Prostate gland (tissue), 2 donors: ENCODE measurements around the gene RHOBTB1. TPM values are rescaled to one million over a fixed set of nuclear protein-coding genes. Genes with fewer than 3 reads are reported as not detected.

Source experiments
- DNase-seq: peaks from one replicate; pipeline ENCODE4 v3.0.0-alpha.2; 2019; ENCODE audit warnings: low spot score
- H3K27ac ChIP-seq, 2 donors: fragments of 200-600 bp; sonication (generic); 2 replicates each; pipeline ENCODE4 v1.5.1; 2017 to 2019
- H3K27me3 ChIP-seq: fragments of 200-600 bp; sonication (generic); replicated peaks from 2 replicates; pipeline ENCODE4 v1.5.1; 2019; ENCODE audit not compliant: insufficient read depth
- H3K36me3 ChIP-seq, 2 donors: fragments of 200-600 bp; sonication (generic); 1 replicate in 1 of 2; 2 replicates in 1 of 2; pipeline versions ENCODE4 v1.5.1 to v1.8.1; 2017 to 2019
- H3K4me1 ChIP-seq: fragments of 200-600 bp; sonication (generic); replicated peaks from 2 replicates; pipeline ENCODE4 v1.5.1; 2019
- H3K4me3 ChIP-seq, 2 donors: fragments of 200-600 bp; sonication (generic); 2 replicates each; pipeline ENCODE4 v1.5.1; 2017 to 2019
- H3K9me3 ChIP-seq: fragments of 200-600 bp; sonication (generic); 2 replicates; pipeline ENCODE4 v1.5.1; 2017
- POLR2A ChIP-seq: fragments of 450-650 bp; IDR thresholded peaks from one replicate; pipeline ENCODE4 v1.6.1; 2016; ENCODE audit warnings: antibody characterized with exemption, mild to moderate bottlenecking
- POLR2AphosphoS5 ChIP-seq: sonication (generic); formaldehyde crosslinking; IDR thresholded peaks from one replicate; pipeline ENCODE4 v1.6.1; 2017; ENCODE audit warnings: antibody characterized with exemption
- WGBS: methylation state at CpG from one replicate; pipeline ENCODE4 v1.1.5; 2018; 5-methylcytosine and 5-hydroxymethylcytosine counted together
- intact Hi-C: fragments of 100-400 bp; cut with DNase I; formaldehyde crosslinking; loops from one replicate; pipeline ENCODE4 v1.14.2; 2022
- total RNA-seq, 2 donors: library from RNA; depleted of rRNA; stranded (reverse); fragments of >200 nt; gene quantifications; one replicate each; pipeline ENCODE4 v1.1.0, GENCODE V29; 2016
- TF ChIP-seq, protein P1 (sequence below), 4 experiments: fragments of 200-600 bp in 2 of 4; fragments of 450-650 bp in 2 of 4; sonication (generic) in 2 of 4; IDR thresholded peaks; 1 replicate in 3 of 4; 2 replicates in 1 of 4; pipeline ENCODE4 v1.5.1; 2016 to 2019; ENCODE audit warnings: antibody characterized with exemption in 4 of 4, mild to moderate bottlenecking in 2 of 4, moderate library complexity in 2 of 4

The RHOBTB1 gene
- total RNA-seq, 2 donors from 2014 or later = 4.9 to 28.9 TPM

DNA sequence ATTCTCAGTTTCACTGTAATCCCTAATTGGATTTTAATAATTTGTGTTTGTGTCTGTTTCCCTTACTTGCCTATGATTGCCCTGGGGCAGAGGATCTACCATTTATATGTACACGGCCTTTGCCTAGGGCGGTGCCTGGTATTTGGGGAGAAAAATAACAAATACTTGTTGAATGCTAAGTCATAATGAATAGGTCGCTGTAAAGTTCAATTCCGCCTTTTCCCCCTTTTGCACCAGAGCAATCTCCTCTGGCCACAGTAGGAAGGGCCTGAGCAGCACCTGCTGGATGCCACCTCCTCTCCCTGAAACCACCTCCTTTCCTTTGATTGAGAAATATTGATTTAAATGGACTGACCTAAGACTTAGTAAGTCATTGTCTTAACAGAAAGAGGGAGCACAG, 70.2 kb downstream of the RHOBTB1 start:
- no peak overlapping the region for H3K27ac ChIP-seq
- no peaks in the 10 kb centered on the region for H3K4me1 ChIP-seq
- WGBS = 94% methylated on average over 4 of the region's 4 CpGs
- no peaks in the 10 kb centered on the region for H3K27me3 ChIP-seq
- DNase-seq = no peak
- H3K36me3 ChIP-seq = no peaks in the 10 kb centered on the region
- H3K4me3 ChIP-seq = no peak overlapping the region
- intact Hi-C loops = no loop called here
- H3K9me3 ChIP-seq = no peaks in the 10 kb centered on the region
- TF ChIP-seq POLR2AphosphoS5 = no peak
- TF ChIP-seq, protein P1, sequence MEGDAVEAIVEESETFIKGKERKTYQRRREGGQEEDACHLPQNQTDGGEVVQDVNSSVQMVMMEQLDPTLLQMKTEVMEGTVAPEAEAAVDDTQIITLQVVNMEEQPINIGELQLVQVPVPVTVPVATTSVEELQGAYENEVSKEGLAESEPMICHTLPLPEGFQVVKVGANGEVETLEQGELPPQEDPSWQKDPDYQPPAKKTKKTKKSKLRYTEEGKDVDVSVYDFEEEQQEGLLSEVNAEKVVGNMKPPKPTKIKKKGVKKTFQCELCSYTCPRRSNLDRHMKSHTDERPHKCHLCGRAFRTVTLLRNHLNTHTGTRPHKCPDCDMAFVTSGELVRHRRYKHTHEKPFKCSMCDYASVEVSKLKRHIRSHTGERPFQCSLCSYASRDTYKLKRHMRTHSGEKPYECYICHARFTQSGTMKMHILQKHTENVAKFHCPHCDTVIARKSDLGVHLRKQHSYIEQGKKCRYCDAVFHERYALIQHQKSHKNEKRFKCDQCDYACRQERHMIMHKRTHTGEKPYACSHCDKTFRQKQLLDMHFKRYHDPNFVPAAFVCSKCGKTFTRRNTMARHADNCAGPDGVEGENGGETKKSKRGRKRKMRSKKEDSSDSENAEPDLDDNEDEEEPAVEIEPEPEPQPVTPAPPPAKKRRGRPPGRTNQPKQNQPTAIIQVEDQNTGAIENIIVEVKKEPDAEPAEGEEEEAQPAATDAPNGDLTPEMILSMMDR (IDR thresholded peaks at IDR 0.05) = no peak
- TF ChIP-seq POLR2A = no peak

DNA sequence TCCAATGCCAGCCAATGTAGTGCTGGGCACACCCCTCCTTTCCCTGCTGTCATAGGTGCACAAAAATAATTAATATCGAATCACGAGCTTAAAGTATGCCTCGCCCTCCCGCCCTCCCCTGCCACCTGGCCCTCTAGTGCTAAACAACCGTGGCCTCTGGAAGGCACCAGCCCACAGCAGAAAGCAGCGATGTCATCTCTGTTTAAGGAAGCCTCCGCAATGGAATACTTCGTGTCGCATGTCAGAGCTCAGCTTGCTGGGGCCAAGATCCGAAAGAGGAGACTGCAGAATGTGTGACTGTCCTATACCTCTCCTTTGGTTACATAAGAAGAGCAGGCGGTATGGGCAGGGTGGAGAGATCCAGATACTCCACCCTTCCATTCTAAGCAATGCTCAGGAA, 71.5 kb downstream of the RHOBTB1 start:
- Histone ChIP-seq H3K27me3 (no peaks in the 10 kb centered on the region), H3K4me3 (no peak overlapping the region), H3K9me3 (no peaks in the 10 kb centered on the region), H3K27ac (no peak overlapping the region), H3K36me3 (no peaks in the 10 kb centered on the region), H3K4me1 (no peaks in the 10 kb centered on the region)
- 96% methylated on average over 11 of the region's 11 CpGs for WGBS
- no peak for DNase-seq
- TF ChIP-seq POLR2A = no peak
- TF ChIP-seq, protein P1 (IDR thresholded peaks at IDR 0.05) = no peak
- TF ChIP-seq POLR2AphosphoS5 = no peak
- intact Hi-C loops = no loop called here

DNA sequence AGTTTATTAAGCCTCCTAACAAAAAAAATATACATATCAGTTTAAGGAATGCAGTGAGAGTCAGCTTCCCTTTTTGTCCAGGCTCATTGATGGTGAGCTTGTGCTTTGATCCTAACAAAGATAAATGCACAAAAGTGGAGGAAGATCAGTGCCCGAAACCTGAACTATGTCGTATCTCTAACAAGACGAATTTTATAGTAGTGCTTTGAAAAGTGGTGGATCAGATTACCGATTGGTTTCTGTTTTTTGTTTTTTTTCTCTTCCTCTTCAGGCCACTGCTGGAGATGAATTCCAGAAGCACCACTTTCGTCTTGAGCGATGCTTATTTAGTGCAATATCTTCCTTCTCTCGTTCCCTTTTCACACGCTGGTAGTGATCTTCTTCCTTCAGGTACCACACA, 72.8 kb downstream of the RHOBTB1 start:
- DNase-seq = no peak
- intact Hi-C loops = no loop called here
- TF ChIP-seq POLR2AphosphoS5 = no peak
- no peak for TF ChIP-seq POLR2A
- TF ChIP-seq, protein P1 (IDR thresholded peaks at IDR 0.05) = no peak
- H3K36me3 ChIP-seq = no peaks in the 10 kb centered on the region
- no peak overlapping the region for H3K27ac ChIP-seq
- H3K4me3 ChIP-seq = no peak overlapping the region
- WGBS = 38% methylated on average over 8 of the region's 8 CpGs
- H3K27me3 ChIP-seq = no peaks in the 10 kb centered on the region
- H3K9me3 ChIP-seq = no peaks in the 10 kb centered on the region
- H3K4me1 ChIP-seq = no peaks in the 10 kb centered on the region

DNA sequence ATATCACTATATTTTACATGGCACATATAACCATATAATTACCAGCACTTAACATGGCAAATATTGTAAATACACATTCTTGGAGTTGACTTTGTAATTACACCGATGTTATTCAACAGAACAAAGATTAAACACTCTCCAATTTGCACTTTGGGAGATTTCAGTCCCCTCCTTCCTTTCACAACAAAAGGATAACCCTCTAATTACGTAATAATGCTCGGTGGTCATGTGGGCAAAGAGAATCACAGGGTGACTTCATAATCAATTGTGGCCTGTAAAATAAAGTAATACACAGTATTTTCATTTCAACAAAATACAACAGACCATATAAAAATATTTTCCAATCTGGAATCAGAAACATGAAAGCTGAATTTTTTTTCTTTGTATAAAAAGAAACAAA, 73.2 kb downstream of the RHOBTB1 start:
- H3K9me3 ChIP-seq = no peaks in the 10 kb centered on the region
- intact Hi-C loops = no loop called here
- TF ChIP-seq POLR2A (no peak), POLR2AphosphoS5 (no peak)
- TF ChIP-seq, protein P1 (IDR thresholded peaks at IDR 0.05) = no peak
- H3K4me1 ChIP-seq = no peaks in the 10 kb centered on the region
- H3K27ac ChIP-seq = no peak overlapping the region
- DNase-seq = no peak
- H3K4me3 ChIP-seq = no peak overlapping the region
- no peaks in the 10 kb centered on the region for H3K36me3 ChIP-seq
- WGBS = 62% methylated on average over 3 of the region's 3 CpGs
- H3K27me3 ChIP-seq = no peaks in the 10 kb centered on the region

DNA sequence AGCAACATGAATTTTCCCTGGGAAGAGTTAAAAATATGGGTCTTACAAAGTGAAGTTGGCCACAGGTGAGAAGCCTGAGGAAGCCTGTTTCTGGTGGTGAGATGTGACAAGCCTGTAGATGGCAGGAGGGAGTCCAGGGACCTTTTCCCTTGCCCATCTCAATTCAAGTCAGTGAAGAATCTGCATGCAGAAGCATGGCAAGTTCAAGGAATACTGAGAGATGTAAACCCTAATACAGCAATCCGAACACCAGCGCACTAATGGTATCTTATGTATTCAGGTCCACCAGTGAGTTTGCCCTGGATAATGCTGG, 73.6 kb downstream of the RHOBTB1 start:
- Histone ChIP-seq H3K4me1 (no peaks in the 10 kb centered on the region), H3K4me3 (no peak overlapping the region), H3K27ac (no peak overlapping the region), H3K27me3 (no peaks in the 10 kb centered on the region), H3K9me3 (no peaks in the 10 kb centered on the region), H3K36me3 (no peaks in the 10 kb centered on the region)
- TF ChIP-seq POLR2A (no peak), POLR2AphosphoS5 (no peak)
- TF ChIP-seq, protein P1 (IDR thresholded peaks at IDR 0.05) = no peak
- no peak for DNase-seq
- 95% methylated on average over 2 of the region's 2 CpGs for WGBS
- intact Hi-C loops = no loop called here
